HCT116 (cell line): Measurements from ENCODE around the gene ZAP70. TPM values are rescaled to one million over a fixed set of nuclear protein-coding genes. Genes with fewer than 3 reads are reported as not detected.

Experiments used
- ATAC-seq: fragments of 200-7000 bp; cut with Tn5 transposase; 2 replicates; pipeline ENCODE4 v1.9.1; 2020; ENCODE audit warnings: mild to moderate bottlenecking, moderate library complexity
- BruUV-seq: library from RNA; stranded (reverse); fragments of 400-500 nt; replicated peaks from 2 replicates; lab custom pipeline; 2021; lab: Mats Ljungman, UMichigan
- CTCF ChIA-PET: fragments of 300-600 bp; sonication (Branson Sonifier 250); formaldehyde crosslinking; loops from one replicate; lab custom pipeline; 2021; ENCODE audit warnings: antibody characterized with exemption; lab: Charles Lee
- POLR2A ChIA-PET: fragments of 300-600, 350-600 bp; sonication (Branson Sonifier 250); formaldehyde crosslinking; loops from one replicate; lab custom pipeline; 2021; ENCODE audit warnings: antibody characterized with exemption; lab: Charles Lee
- RAD21 ChIA-PET, 2 experiments: fragments of 300-600 bp; sonication (Branson Sonifier 250); formaldehyde crosslinking; loops; one replicate each; lab custom pipeline; 2023; ENCODE audit warnings: low total read pairs in 2 of 2; ENCODE audit not compliant: uncharacterized antibody in 2 of 2, unreplicated experiment in 2 of 2, low non-redundant PET in 1 of 2; lab: Charles Lee
- DNase-seq: peaks from one replicate; pipeline ENCODE4 v3.0.0-alpha.2; 2010; ENCODE audit warnings: low read depth, low spot score
- H2AFZ ChIP-seq: fragments of 200-600 bp; shearing (Covaris generic), sonication (generic); 2 replicates; pipeline ENCODE4 v1.6.1; 2017; ENCODE audit warnings: low read depth, mixed run types, mixed read lengths, antibody characterized with exemption, low read length; ENCODE audit not compliant: poor library complexity, severe bottlenecking
- H3K27ac ChIP-seq: 2 replicates; pipeline ENCODE4 v1.5.1; 2012; ENCODE audit warnings: low read depth, low read length
- H3K27me3 ChIP-seq: fragments of 200-600 bp; sonication (generic); 2 replicates; pipeline ENCODE4 v1.6.1; 2016; ENCODE audit warnings: mixed run types, low read length, mixed read lengths; ENCODE audit not compliant: insufficient read depth
- H3K36me3 ChIP-seq, 2 experiments: fragments of 200-500 bp in 1 of 2; fragments of 200-600 bp in 1 of 2; sonication (Bioruptor generic) in 1 of 2; sonication (generic) in 1 of 2; 2 replicates each; pipeline versions ENCODE4 v1.5.1 to v1.6.1; 2014 to 2016; ENCODE audit warnings: low read length in 2 of 2, inconsistent platforms in 1 of 2, mixed read lengths in 1 of 2, mixed run types in 1 of 2; ENCODE audit not compliant: insufficient read depth in 2 of 2, control insufficient read depth in 1 of 2
- H3K4me1 ChIP-seq, 2 experiments: fragments of 200-600 bp in 1 of 2; sonication (generic) in 1 of 2; 2 replicates each; pipeline versions ENCODE4 v1.5.1 to v1.6.1; 2012 to 2017; ENCODE audit warnings: low read length in 2 of 2, inconsistent platforms in 1 of 2, mild to moderate bottlenecking in 1 of 2, mixed read lengths in 1 of 2, mixed run types in 1 of 2, moderate library complexity in 1 of 2; ENCODE audit not compliant: insufficient read depth in 2 of 2, control insufficient read depth in 1 of 2
- H3K4me2 ChIP-seq: fragments of 200-600 bp; sonication (generic); 2 replicates; pipeline ENCODE4 v1.6.1; 2017; ENCODE audit warnings: mixed run types, low read length, mixed read lengths
- H3K4me3 ChIP-seq, 2 experiments: fragments of 200-600 bp in 1 of 2; sonication (generic) in 1 of 2; replicated peaks in 1 of 2; 2 replicates each; pipeline ENCODE4 v1.5.1; 2011 to 2016; ENCODE audit warnings: low read length in 2 of 2, control low read depth in 1 of 2, low read depth in 1 of 2, mild to moderate bottlenecking in 1 of 2, mixed read lengths in 1 of 2, mixed run types in 1 of 2
- H3K79me2 ChIP-seq: fragments of 200-600 bp; sonication (generic); 2 replicates; pipeline ENCODE4 v1.6.1; 2017; ENCODE audit warnings: mild to moderate bottlenecking, mixed run types, low read length, moderate library complexity, mixed read lengths; ENCODE audit not compliant: insufficient read depth
- H3K9ac ChIP-seq: fragments of 200-600 bp; sonication (generic); 2 replicates; pipeline ENCODE4 v1.6.1; 2016; ENCODE audit warnings: low read length, mixed read lengths
- H3K9me2 ChIP-seq: fragments of 200-600 bp; sonication (generic), shearing (Covaris generic); 2 replicates; pipeline ENCODE4 v1.6.1; 2017; ENCODE audit warnings: mixed run types, mild to moderate bottlenecking, moderate library complexity; ENCODE audit not compliant: insufficient read depth
- H3K9me3 ChIP-seq, 2 experiments: fragments of 200-500 bp in 1 of 2; fragments of 200-600 bp in 1 of 2; sonication (Bioruptor generic) in 1 of 2; sonication (generic) in 1 of 2; 2 replicates each; pipeline ENCODE4 v1.6.1; 2014 to 2017; ENCODE audit warnings: low read length in 2 of 2, mixed read lengths in 2 of 2, inconsistent platforms in 1 of 2, low read depth in 1 of 2, mild to moderate bottlenecking in 1 of 2, mixed run types in 1 of 2, moderate library complexity in 1 of 2; ENCODE audit not compliant: control insufficient read depth in 1 of 2, insufficient read depth in 1 of 2
- H4K20me1 ChIP-seq: fragments of 200-600 bp; sonication (generic), shearing (Covaris generic); 2 replicates; pipeline ENCODE4 v1.6.1; 2017; ENCODE audit warnings: mixed run types, mild to moderate bottlenecking, moderate library complexity; ENCODE audit not compliant: insufficient read depth
- CEBPB ChIP-seq: IDR thresholded peaks from 2 replicates; pipeline ENCODE4 v1.6.1; 2012; ENCODE audit warnings: low read depth
- EZH2phosphoT487 ChIP-seq: fragments of 200-600 bp; IDR thresholded peaks from 2 replicates; pipeline ENCODE4 v1.6.1; 2018; ENCODE audit warnings: antibody characterized with exemption, borderline replicate concordance
- YY1 ChIP-seq: IDR thresholded peaks from 2 replicates; pipeline ENCODE4 v1.6.1; 2011; ENCODE audit warnings: low read length, low read depth, moderate library complexity, mild to moderate bottlenecking; ENCODE audit not compliant: insufficient replicate concordance; ENCODE audit errors: extremely low read depth
- intact Hi-C: fragments of 100-400 bp; cut with micrococcal nuclease; formaldehyde crosslinking; loops from 2 replicates; pipeline ENCODE4 v1.10.0; 2022
- total RNA-seq: library from RNA; stranded (reverse); gene quantifications from one replicate; pipeline ENCODE4 v1.2.1, GENCODE V29; 2021; ENCODE audit not compliant: unreplicated experiment
- TF ChIP-seq, protein P1 (sequence below): IDR thresholded peaks from 2 replicates; pipeline ENCODE4 v1.6.1; 2011; ENCODE audit warnings: mild to moderate bottlenecking, low read length, moderate library complexity; ENCODE audit not compliant: insufficient replicate concordance; ENCODE audit errors: extremely low read depth
- TF ChIP-seq, protein P2 (sequence below): IDR thresholded peaks from 2 replicates; pipeline ENCODE4 v1.6.1; 2012

The ZAP70 gene
- total RNA-seq, 1 experiment from 2014 or later = 0.91 TPM

DNA sequence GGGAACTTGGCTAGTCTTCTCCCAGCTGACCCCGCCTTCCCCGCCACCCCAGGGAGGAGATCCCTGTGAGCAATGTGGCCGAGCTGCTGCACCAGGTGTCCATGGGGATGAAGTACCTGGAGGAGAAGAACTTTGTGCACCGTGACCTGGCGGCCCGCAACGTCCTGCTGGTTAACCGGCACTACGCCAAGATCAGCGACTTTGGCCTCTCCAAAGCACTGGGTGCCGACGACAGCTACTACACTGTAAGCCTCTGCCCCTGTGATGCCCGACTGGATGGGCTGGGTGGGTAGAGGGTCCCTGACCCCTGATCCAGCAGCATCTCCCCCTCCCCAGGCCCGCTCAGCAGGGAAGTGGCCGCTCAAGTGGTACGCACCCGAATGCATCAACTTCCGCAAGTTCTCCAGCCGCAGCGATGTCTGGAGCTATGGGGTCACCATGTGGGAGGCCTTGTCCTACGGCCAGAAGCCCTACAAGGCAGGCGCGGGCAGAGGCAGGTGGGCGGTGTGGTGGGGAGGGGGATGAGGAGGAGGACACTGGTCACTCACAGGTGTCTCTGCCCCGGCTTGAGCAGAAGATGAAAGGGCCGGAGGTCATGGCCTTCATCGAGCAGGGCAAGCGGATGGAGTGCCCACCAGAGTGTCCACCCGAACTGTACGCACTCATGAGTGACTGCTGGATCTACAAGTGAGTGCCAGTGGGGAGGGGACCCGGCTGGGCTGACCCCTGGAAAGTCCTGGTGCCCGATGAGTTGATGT is 24.2 kb downstream of the ZAP70 start:
- no peaks in the 10 kb centered on the region for H3K9me3 ChIP-seq
- CTCF ChIA-PET = no interaction called here
- H3K4me3 ChIP-seq = no peak overlapping the region
- ATAC-seq (no peak), DNase-seq (no peak)
- no peak overlapping the region for H3K9ac ChIP-seq
- POLR2A ChIA-PET = no interaction called here
- H3K36me3 ChIP-seq = no peaks in the 10 kb centered on the region
- no peak overlapping the region for H2AFZ ChIP-seq
- H3K4me2 ChIP-seq = no peak overlapping the region
- H3K4me1 ChIP-seq = peaks cover 0 to 14% of the 10 kb centered on the region in 2 experiments; a peak in 2 of 4 replicates
- BruUV-seq = no TSS peak
- intact Hi-C loops = no loop called here
- RAD21 ChIA-PET = no interaction called here
- no peak overlapping the region for H3K27ac ChIP-seq
- no peaks in the 10 kb centered on the region for H3K27me3 ChIP-seq
- TF ChIP-seq, protein P1, sequence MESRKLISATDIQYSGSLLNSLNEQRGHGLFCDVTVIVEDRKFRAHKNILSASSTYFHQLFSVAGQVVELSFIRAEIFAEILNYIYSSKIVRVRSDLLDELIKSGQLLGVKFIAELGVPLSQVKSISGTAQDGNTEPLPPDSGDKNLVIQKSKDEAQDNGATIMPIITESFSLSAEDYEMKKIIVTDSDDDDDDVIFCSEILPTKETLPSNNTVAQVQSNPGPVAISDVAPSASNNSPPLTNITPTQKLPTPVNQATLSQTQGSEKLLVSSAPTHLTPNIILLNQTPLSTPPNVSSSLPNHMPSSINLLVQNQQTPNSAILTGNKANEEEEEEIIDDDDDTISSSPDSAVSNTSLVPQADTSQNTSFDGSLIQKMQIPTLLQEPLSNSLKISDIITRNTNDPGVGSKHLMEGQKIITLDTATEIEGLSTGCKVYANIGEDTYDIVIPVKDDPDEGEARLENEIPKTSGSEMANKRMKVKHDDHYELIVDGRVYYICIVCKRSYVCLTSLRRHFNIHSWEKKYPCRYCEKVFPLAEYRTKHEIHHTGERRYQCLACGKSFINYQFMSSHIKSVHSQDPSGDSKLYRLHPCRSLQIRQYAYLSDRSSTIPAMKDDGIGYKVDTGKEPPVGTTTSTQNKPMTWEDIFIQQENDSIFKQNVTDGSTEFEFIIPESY = no peak
- TF ChIP-seq EZH2phosphoT487 (no peak), YY1 (no peak), CEBPB (no peak)
- TF ChIP-seq, protein P2, sequence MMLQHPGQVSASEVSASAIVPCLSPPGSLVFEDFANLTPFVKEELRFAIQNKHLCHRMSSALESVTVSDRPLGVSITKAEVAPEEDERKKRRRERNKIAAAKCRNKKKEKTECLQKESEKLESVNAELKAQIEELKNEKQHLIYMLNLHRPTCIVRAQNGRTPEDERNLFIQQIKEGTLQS = no peak
- no peaks in the 10 kb centered on the region for H3K9me2 ChIP-seq
- no peaks in the 10 kb centered on the region for H3K79me2 ChIP-seq
- no peaks in the 10 kb centered on the region for H4K20me1 ChIP-seq
